ENCODE measurements around the gene CMC4. TPM values are rescaled to one million over a fixed set of nuclear protein-coding genes. Genes with fewer than 3 reads are reported as not detected.

The CMC4 gene
- 6.9 TPM for total RNA-seq
- long read RNA-seq, transcript CMC4-202 (3 exons, 1,107 nt): major isoform, 17 of 17 reads
- long read RNA-seq, partial matches to known transcripts: 0 of 17 reads
- long read RNA-seq, other reads (novel, unspliced or antisense): 0 of 17 reads

DNA sequence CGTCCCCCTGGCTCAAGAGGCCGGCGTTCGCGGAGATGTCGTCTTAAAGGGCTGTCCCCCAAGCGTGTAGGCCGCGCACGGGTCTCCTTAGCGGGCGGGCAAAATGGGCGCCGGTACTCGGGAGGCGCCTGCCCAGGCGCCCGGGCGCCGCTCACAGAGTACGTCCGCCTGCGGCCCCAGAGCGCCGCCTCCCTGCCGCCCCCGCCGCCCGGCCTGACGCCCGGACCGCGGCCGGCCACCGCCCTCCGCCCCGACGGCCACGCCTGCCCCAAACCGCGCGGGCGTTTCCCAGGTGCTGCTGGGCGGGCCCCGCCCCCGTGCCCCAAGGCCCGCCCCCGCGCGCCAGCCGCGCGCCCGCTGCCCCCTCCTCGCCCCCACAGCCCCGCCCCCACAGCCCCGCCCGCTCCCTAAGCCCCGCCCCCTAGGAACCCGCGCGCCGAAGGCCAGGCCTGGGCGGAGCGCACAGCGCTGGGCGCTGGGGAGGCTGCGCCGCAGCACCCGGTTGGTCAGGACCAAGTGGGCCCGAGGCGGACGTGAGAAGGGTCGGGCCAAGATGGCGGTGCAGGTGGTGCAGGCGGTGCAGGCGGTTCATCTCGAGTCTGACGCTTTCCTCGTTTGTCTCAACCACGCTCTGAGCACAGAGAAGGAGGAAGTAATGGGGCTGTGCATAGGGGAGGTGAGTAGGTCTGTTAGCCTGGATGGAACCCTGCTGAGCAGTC is at the start of gene CMC4, which contains the start of the genes BRCC3 and MTCP1:
CMC4 (minus strand) TSS at position 162 of the 719 bp plus-strand sequence. CDS start 7,113 bp downstream, outside the sequence.
BRCC3 (plus strand) TSS at position 534 of the 719 bp plus-strand sequence; CDS start at position 554, 20 bp downstream.
MTCP1 (minus strand) TSS at position 162 of the 719 bp plus-strand sequence. CDS start 5,126 bp downstream, outside the sequence.
- Histone ChIP-seq H3K27ac (peak within 1 kb of the TSS; percentile 84), H3K4me1 (peaks cover 19% of the 10 kb centered on the region), H3K9me3 (no peaks in the 10 kb centered on the region), H3K27me3 (ENCODE audit: low read depth) (no peaks in the 10 kb centered on the region), H3K36me3 (peaks cover 8% of the 10 kb centered on the region), H3K4me3 (peak within 1 kb of the TSS; percentile 66)
- peak; percentile 87 for DNase-seq
- TF ChIP-seq CTCF (IDR thresholded peaks at IDR 0.05): no peak
- intact Hi-C loops (cut with DNase I): no loop called here
- ATAC-seq: peak; percentile 96 to 98

DNA sequence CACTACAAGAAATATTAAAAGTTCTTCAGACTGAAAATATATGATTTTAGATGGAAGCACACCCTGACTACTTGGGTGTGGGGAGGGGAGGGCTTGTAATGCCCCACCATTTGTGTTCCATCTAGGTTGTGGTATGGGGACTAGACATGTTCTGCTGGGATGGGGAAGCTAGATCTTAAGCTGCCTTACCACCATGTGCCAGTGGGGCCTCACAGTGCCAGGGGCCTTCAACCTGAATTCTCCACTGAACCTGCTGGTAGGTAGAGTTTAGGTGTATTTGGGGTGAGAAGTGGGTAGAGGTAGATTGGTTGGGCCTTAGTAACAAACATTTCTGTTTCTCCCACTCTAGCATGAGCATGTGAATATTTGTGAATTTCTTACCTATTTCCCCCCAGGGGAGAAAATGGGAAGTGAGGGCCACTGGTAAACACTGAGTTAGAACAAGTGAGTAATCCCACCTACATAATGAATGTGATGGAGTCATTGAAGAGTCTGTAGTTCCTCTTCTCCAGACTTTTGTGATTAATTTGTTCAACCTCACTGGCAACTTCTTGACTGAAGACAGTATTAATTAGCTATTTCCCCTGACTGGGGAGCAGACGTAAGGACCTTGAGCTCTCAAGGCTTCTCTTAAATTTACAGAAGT is 44.4 kb upstream of the CMC4 start:
- H3K9me3 ChIP-seq: no peaks in the 10 kb centered on the region
- intact Hi-C loops (cut with DNase I): no loop called here
- ATAC-seq: peak in 1 of 2 donors; percentile 43

GRCh38 chrX:155113097-155113496 is 42.2 kb upstream of the CMC4 start:
- intact Hi-C loops (cut with DNase I): no loop called here
- Histone ChIP-seq H3K4me1 (no peaks in the 10 kb centered on the region), H3K27me3 (ENCODE audit: low read depth) (no peaks in the 10 kb centered on the region), H3K9me3 (no peaks in the 10 kb centered on the region), H3K27ac (no peak overlapping the region), H3K36me3 (peaks cover 3% of the 10 kb centered on the region), H3K4me3 (no peak overlapping the region)
- DNase-seq (no peak), ATAC-seq (no peak)
- TF ChIP-seq CTCF (IDR thresholded peaks at IDR 0.05): no peak

More for the DNA sequence above, 44.4 kb upstream of the CMC4 start:
- Histone ChIP-seq H3K36me3 (peaks cover 3% of the 10 kb centered on the region), H3K27ac (no peak overlapping the region), H3K4me1 (no peaks in the 10 kb centered on the region), H3K4me3 (no peak overlapping the region), H3K27me3 (ENCODE audit: low read depth) (no peaks in the 10 kb centered on the region)
- DNase-seq: no peak
- no peak for TF ChIP-seq CTCF (IDR thresholded peaks at IDR 0.05)

- DNase-seq (no peak), ATAC-seq (no peak)
- no peaks in the 10 kb centered on the region for H3K9me3 ChIP-seq
- H3K27me3 ChIP-seq (ENCODE audit: low read depth): no peaks in the 10 kb centered on the region
- intact Hi-C loops (cut with DNase I): no loop called here
- TF ChIP-seq CTCF (IDR thresholded peaks at IDR 0.05): no peak
- peaks cover 9% of the 10 kb centered on the region for H3K36me3 ChIP-seq
- H3K27ac ChIP-seq: no peak overlapping the region
- H3K4me1 ChIP-seq: no peaks in the 10 kb centered on the region
- no peak overlapping the region for H3K4me3 ChIP-seq
Measured at GRCh38 chrX:155112171-155112570, 41.2 kb upstream of the CMC4 start.

DNA sequence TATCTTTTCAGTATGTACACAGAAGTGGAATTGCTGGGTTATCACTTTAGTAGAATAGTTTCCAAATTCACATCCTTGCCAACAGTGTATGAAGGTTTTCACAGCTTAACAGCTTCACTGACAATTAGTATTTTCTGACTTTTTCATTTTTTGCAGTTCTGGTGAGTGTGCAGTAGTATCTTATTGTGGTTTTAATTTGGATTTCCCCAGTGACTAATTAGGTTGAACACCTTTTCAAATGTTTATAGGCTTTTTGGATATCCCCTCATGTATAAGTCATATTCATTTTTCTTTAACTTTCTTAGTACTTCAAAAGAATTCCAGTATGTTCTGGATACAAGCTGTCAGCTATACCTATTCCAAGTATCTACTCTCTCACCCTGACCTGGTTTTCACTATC is 37.5 kb upstream of the CMC4 start:
- TF ChIP-seq CTCF (IDR thresholded peaks at IDR 0.05): no peak
- no peak overlapping the region for H3K27ac ChIP-seq
- peaks cover 9% of the 10 kb centered on the region for H3K36me3 ChIP-seq
- no peak for DNase-seq
- H3K9me3 ChIP-seq: no peaks in the 10 kb centered on the region
- H3K4me3 ChIP-seq: no peak overlapping the region
- intact Hi-C loops (cut with DNase I): no loop called here
- no peaks in the 10 kb centered on the region for H3K4me1 ChIP-seq
- ATAC-seq: no peak
- no peaks in the 10 kb centered on the region for H3K27me3 ChIP-seq (ENCODE audit: low read depth)

Measured in lower lobe of right lung (tissue), 2 donors.